Fibroblast of skin of right quadriceps (primary cell): ENCODE measurements around the gene RETREG1.
"Not testable (repeated sequence)": the region's sequence is repeated elsewhere in the genome, so short reads cannot be mapped to it uniquely, and the experiment has no call there.

Experiments used
- DNase-seq: peaks from one replicate; pipeline ENCODE4 v3.0.0-alpha.2; 2013

Gene RETREG1

DNA sequence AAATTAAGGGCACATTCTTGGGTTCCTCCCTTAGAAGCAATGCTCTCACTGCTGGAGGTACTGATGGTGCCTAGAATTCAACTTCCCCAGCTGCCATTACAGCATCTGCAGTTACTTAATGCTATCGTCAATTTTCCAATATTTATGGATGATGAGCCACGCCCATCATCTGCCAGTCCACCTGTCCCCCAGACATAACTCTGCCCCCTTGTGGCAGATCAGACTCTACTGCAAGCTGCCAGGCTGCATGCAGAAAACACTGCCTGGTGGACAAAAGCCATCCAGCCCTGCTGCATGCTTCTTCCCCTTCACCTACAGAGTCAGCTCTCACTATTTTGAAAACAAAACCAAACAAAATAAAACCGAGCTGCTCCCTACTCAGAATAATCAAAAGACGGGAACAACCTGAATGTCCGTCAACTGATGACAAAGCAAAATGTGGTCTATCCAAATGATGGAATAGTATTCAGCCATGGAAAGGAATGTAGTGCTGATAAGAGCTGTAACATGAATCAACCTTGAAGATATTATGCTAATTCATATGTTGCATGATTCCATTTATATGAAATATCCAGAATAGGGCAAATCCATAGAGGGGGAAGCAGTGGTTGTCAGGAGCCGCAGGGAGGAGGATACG lies 66.4 kb downstream of the RETREG1 start:
- peak; percentile 33 for DNase-seq

DNA sequence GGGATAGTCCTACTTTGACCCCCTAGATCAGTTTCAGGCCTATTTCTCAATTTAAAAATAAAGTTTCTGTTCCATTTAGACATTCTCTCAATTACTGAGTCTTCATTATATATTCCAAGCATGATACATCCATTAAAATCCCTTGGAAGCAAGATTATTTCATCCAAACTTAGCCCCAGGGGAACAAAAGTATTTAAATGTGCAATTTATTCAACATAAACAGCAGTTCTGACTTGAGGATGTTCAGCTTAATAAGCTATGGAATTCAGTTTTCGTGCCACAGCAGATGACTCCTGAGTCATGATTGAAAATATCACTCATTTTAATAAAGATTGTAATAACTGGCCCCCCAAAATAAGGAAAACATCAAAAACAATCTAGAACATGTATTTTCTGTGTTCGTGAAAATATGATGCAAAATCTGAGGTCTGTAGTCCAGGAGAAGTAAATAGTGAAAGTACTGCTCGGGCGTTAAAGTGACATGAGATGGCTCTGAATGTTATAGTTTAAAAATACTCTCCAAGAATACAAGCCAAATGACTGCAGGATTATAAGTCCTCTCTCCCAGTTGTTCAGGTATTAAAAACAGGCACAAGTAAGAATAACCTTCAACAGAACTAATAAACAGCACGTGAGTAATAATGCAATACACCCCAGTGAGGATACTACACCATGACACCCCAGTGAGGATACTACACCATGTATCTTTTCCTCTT lies 67.1 kb downstream of the RETREG1 start:
- peak; percentile 68 for DNase-seq

DNA sequence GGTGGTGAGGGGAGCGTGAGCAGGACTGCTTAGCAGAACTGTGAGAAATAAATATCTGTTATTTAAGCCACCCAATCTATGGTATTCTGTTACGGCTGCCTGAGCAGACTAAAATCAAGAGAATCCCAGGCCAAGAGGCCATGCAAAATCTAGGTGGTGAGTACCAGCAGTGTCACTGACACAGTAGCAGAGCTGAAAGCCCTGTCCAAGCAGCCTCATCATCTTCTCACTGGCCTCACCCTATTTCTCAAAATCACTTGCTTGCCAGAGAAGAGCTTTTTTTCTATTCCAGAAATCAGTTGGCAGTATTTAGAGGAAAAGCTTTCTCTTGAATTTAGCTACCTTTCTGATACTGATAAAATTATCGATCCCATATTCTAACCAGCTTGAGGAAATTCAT lies 68.0 kb downstream of the RETREG1 start:
- no peak for DNase-seq

DNA sequence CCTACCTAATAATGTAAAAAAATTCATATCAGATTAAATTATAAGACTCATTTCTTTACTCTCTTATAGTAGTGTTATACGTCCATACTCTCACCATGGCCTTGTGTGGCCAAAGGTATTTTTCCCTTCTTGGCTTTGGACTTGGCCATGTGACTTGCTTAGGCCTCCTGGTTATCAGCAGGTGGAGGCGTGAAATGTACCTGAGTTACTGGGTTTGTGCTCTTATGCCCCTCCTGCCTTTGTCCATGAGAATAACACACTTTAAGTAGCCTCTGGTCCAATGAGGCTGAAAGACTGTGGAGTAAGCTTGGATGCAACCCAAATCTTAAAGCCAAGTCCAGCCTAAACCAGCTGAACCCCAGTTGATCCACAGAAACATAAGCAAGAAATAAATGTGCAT lies 68.7 kb downstream of the RETREG1 start:
- DNase-seq, result no peak

DNA sequence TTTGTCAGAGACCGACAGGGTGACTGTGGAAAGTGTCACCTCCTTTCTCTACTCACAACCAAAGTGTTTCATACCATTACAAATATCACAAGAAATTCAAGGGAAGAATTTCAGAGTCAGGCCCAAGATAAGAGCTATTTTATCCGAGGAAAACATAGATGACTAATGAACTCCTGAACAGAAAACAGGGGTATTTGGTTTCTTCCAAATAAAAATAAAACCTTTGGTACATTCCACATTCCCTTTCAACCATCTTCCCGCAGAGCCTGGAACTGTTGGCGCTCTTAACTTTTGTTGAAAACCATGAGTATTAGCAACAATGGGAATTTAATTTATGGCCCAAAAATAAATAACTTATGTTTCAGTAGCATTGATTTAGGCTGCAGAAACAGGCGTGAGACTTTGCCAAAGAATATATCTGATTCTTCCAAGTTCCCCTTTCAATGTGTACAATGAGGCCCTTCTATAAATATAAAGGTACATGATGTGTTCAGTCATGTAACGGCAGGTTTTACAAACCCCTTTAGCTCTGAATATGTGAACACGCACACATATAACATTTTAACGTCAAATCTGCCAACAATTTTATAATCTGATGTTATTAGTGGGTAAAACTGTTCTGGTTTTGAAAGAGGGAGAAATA lies 69.5 kb downstream of the RETREG1 start:
- DNase-seq, result peak; percentile 16

DNA sequence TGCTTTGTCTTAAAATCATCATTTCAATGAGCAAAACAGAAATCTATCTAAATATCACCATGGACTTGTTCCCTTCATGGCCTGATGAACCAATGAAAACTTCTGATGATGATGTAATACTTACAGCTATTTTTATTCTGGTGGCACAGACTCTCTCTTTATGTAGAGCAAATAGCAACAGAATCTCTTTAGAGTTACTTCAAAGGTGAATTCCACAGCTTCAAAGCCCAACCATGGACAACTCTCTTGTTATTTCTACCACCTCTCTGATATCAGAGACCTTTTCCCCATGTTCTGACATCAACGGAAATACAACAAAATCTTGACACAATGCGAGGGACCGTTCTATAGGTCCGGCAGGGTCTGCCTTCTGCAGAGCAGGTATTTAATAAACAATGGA lies 70.1 kb downstream of the RETREG1 start:
- no peak for DNase-seq

DNA sequence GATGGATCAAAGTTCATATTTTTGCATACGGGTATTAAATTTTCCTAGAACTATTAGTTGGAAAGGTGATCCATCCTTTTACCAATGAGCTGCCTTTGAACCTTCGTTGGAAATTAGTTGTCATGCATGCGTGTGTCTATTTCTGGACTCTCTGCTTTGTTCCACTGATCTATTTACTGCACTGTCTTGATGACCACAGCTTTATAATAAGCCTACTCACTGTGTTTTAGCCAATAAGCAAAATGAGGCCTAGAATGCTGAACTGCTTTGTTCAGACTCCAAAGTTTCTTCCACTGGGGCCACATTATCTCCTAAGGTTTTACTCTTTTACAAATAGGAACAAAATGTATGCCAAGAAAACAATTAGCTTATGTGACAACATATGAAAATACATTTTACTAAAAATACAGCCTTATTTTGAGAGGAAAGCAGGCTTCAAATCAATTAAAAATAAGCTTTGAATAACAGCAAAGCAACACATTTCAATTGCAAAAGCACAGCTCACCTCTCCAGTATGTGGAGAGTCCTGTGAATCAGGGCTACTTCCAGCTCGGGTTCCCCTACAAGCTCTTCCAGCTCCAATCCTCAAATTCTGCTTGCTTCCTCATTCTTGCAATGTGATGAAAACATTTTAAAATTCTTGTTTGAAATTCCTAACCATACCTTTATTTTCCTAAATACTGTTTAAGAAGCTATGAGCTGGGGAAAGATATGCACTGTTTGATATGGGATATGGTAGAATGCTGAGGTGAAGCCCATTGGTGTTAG lies 72.0 kb downstream of the RETREG1 start:
- DNase-seq, result peak; percentile 14

DNA sequence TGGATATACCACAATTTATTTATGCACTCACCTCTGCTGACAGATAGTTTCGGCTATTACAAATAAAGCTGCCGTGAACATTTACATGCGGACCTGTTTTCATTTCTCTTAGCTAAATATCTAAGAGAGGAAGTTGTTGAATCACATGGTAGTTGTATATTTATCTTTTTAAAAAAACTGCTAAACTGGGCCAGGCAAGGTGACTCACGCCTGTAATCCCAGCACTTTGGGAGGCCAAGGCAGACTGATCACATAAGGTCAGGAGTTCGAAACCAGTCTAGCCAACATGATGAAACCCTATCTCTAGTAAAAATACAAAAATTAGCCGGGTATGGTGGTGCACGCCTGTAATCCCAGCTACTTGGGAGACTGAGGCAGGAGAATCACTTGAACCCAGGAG lies 73.6 kb downstream of the RETREG1 start:
- peak; percentile 45 for DNase-seq

DNA sequence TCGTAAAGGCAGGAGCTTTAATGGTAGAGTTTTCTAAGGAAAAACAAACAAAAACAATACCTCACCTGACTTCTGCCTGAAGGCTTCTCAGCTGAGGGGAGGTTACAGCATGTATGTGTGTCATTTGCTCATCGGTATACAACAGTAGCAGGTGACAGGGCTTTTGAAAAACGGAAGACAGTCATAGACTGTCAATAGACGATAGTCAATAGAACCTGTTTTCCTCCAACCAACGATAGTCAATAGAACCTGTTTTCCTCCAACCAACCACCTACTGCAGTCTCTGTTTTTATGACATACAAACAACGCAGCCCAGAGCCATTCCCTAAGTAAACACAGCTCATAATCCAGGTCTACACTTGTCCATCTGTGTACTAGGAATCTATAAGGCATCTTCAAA lies 74.6 kb downstream of the RETREG1 start:
- no peak for DNase-seq

DNA sequence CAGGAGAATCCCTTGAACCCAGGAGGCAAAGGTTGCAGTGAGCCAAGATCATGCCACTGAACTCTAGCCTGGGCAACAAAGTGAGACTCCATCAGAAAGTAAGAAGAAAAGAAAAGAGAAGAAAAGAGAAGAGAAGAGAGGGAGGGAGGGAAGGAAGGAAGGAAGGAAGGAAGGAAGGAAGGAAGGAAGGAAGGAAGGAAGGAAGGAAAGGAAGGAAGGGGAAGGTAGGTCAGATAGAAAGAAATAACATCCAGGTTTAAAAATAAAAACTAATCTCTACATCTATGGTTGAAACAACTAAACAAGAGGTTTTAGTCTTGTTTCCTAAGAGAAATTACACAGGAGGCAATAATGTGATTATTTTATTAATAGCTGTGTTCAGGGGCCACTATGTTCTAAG lies 75.2 kb downstream of the RETREG1 start:
- DNase-seq, result not testable (repeated sequence)

DNA sequence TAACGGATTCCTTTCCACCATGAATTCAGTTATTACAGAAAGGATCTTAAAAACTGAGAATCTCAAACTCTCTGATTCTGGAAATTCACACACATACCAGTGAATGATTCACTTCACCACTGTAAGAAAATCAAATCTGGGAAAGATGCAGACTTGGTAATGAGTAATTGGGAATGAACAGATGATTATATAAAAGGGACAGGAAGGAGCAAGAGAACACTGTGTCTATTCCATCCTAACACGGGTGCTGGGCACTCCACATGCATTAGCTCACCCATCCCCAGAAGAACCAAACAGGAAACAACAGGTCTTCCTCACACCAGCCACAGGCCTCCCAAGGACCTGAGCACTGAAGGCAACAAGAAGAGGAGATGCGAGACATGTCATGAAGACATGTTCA lies 76.4 kb downstream of the RETREG1 start:
- DNase-seq, result peak; percentile 78

DNA sequence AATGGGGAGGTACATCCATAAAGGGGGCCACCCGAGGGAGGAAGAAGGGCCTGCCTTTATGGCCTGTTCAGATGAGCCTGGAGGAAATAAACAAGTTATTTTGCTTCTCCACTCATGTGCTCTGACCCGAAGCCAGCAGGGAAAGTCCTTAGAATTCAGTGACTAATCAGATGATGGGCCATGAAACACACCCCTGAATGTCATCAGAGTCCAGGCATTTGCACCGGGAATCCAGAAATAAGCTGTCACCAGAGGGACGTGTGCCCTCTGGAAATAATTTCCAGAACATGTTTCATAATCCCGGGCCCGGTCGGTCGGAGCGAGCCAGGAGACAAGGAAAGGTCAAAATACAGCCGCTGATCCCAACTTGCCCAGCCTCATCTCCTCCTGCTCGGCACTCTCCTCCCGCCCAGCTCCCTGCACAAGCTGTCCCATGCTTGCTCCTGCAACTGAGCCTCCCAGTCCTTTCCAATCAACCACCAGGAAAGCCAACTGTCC lies 77.6 kb downstream of the RETREG1 start:
- peak; percentile 81 for DNase-seq

DNA sequence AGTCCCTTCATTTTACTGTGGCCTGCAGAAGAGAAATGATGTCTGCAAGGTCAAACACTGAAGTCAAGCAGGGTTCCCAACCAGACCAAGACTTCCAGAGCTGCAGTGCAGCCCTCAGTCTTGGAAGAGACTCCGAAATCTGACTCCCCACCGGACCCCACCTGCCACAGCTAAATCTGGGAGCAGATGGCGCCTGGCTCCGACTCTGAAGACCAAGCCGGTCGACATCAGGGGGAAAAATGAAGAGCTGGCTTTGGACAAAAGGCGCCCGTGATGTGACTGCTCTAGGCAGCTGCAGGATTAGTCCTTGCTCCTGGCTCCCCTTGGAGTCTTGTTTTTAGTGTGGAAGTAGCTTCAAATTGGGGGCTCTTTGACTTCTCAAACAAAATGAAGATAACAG lies 78.8 kb downstream of the RETREG1 start:
- DNase-seq, result no peak

DNA sequence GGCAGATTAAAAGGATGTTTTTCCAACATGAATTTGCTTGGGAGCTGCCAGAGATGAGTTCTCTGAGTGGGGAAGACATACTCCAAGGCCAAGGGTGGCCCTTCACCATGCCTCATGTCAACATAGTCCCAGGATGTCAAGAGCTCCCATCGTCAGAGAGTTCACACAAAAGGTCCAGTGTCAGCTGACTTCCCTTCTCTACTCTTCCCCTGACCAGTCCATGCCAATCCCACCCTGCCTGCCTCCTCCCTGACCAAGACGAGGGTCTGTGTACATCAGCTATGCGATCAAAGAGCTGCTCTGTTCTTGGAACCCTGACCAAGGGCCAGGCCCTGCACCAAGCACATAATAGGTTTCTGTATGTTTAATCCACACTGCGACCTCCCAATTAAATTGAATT lies 80.0 kb downstream of the RETREG1 start:
- DNase-seq, result no peak

DNA sequence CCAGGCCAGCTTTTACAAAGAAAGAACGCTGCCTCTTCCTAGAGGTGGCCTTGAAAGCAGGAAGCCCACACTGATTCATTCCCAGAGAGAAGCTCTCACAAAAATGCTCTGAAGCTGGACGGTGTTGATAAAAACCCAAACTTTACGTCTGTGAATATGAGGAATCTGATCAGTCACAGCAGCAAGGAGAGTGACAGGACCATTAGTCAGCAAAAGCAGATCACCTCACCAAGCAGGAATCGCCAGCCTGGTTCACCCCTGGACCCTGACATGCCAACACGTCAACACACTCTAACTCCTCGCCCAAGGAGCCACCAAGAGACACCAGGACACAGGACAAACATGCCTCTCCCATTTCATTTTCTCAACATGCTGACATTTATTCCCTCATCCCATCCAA lies 80.6 kb downstream of the RETREG1 start:
- DNase-seq, result peak; percentile 62

DNA sequence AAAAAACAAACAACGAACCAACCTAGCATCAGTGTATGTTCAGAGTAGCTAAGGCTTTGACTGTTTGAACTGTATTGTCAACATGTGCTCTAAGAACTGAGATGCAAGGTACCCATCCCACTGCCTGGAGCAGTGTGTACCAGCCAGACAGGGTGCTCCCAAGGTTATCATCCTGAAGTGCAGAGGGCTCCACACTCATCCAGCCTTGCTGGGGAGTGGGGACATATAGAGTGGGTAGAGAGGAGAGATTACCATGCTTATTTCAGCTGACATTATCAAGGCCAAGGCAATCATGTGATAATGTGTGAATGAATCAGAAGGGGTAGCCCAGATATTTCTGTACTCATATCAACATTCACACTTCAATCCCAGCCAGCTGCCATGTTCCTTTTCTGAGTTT lies 82.5 kb downstream of the RETREG1 start:
- no peak for DNase-seq

DNA sequence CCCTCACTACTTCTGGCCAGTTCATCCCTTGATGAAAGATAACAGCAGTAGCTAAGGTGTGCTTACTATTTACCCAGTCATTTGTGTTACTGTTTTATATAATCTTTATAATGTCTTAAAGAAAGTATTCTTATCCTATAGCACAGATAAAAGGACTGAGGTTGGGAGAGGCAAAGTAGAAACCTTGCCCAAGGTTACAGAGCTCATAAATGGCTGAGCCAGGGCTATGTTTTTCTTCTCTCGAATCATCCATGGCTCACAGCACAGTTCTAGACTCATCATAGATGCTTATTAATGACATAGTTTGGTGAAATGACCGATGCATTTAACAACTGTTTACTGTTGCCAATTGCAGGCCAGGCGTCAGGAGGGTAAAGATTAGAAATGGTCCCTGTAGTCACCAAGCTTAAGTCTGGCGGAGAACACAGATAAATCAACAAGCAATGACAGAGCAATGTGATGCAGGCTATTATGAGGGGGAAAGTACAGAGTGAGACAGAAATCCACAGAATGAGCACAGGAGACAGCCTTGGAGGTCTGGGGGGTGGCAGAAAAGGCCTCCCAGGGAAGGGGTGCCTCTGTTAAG lies 85.6 kb downstream of the RETREG1 start:
- no peak for DNase-seq

DNA sequence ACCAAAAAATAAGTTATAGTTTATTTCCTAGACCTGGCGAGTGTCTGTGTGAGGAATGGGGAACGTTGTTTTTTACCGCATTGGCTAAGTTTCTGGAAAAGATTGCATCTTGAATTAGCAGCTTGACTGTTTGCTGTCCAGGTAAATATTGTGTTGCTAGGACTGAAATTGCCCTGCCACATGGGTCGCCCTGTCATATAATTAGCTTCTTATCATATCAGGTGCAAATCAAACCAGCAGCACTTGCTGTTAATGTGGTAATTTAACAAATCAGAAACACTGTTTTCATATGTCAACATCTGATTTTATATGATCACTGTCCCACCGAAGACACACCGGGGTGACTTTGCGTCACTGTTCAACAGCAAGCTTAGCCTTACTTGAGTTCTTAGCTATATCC lies 87.5 kb downstream of the RETREG1 start:
- DNase-seq, result no peak

DNA sequence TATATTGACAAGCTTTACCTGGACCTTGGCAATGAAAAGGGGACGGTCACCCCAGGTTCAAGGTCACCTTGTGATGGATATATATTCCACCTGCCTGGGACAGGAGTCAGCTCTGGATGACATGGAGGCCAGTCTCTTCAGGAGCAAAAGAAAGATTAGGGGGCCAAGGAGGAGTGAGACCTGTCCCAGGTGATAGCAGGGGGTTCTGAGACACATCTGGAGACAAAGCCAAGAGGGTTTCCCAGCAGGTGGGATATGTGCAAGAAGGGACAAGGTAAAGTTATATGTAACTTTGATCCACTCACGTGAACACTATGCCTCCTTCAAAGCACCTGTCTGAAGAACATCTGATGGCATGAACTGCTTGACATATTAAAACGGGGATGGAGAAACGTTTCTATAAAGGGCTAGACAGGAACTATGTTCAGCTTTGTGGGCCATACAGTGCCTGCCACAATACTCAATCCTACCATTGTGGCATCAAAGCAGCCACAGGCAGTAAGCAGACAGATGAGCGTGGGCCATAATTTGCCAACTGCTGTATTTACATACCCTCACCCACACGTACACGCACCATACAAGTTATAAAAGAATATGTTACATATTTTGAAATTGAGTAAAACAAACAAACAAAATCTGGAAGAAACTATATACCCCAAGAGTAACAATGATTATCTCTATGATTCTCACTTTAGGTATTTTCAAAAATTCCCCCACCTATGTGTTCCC lies 88.3 kb downstream of the RETREG1 start:
- DNase-seq, result no peak

DNA sequence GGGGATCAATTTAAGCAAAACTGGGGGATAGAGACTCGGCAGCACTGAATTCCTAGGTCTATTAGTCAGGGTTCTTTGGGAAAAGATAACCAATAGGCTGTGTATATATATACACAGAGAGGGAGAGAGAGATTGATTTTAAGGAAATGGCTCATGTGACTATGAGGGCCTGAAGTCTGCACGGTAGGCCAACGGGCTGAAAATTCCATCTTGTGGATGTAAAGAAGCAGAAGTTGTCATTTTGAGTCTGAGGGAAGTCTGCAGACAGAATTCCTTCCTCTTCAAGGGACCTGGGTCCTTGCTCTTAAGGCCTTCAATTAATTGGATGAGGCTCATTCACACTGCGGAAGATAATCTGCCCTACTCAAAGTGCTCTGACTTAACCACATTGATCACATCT lies 91.1 kb downstream of the RETREG1 start:
- no peak for DNase-seq

DNA sequence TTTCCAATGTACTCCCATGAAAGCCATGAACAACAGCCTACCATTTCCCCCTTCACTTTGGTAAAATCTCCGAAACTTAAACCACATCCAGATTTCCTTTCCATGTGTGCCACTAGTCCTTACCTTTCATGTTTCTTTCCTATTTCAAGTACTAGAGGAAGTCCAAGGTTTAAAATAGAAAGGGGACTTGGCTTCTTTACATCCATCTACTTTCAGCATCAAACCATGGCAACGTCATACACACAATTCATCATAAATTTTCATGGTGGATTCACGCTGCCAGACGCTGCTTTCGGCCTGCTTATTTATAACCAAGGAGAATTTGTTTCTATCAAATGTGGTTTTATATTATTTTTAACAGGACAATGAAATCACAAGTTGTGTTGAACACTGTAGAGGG lies 92.5 kb downstream of the RETREG1 start:
- DNase-seq, result no peak
